Myocyte (in vitro differentiated cells): ENCODE data around the gene GSK3B. TPM values are rescaled to one million over a fixed set of nuclear protein-coding genes. Genes with fewer than 3 reads are reported as not detected.
A peak's percentile ranks its signal among the peaks of the same experiment; 100 is the strongest.

Experiments used
- DNase-seq: peaks from one replicate; pipeline ENCODE4 v3.0.0-alpha.2; 2012; ENCODE audit warnings: low read depth
- polyA plus RNA-seq: library from polyadenylated mRNA; unstranded; fragments of >200 nt; gene quantifications from one replicate; pipeline ENCODE4 v1.2.1, GENCODE V29; 2012; ENCODE audit warnings: missing spikeins
- total RNA-seq: library from RNA; depleted of rRNA; stranded (reverse); fragments of >200 nt; gene quantifications from 2 replicates; pipeline ENCODE4 v1.2.3, GENCODE V29; 2014

GSK3B gene
- 64.4 and 68.4 TPM in 2 replicates for total RNA-seq
- polyA plus RNA-seq = 28.8 TPM

DNA sequence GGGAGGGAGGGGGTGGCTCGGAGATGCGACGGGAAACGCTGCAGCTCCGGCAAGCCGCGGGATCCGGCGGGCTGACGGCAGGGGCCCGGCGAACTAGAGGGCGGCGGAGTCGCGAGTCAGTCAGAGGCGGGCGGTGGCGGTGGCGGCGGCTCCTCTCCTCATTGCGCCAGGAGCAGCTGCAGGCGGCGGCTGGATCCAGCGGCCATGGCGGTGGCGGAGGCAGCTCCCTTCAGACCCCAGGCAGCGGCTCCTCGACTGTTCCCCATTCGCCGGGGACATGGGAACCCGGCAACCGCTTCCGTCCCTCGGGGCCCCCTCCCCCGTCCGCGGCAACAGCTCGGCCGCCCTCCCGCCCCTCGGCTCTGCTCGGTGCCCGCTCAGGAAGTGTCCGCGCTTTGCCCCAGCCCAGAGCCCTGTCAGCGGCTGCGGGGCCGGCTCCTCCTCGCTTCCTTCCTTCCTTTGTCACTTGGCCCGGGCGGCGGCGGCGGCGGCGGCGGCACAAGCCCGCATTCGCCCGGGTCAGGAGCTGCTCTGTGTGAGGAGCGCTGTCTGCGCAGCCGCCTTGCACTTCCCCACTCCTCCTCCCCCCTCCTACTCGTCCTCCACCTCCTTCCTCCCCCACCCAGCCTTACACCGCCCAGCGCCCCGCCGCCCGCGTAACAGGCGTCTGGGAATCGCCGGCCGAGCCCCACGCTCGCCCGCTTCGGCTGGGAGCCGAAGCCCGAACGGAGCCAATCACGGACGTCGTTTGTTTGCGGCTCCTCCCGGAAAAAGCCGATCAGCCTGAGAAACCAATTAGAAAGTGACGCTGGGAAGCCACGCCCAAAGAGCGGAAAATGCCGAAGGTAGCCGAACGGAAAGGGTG is at the start of gene GSK3B:
Gene GSK3B, minus strand, starts transcription at position 537 of the 865 bp plus-strand sequence. CDS start 1,013 bp downstream, outside the sequence.
- DNase-seq = peak; percentile 100

DNA sequence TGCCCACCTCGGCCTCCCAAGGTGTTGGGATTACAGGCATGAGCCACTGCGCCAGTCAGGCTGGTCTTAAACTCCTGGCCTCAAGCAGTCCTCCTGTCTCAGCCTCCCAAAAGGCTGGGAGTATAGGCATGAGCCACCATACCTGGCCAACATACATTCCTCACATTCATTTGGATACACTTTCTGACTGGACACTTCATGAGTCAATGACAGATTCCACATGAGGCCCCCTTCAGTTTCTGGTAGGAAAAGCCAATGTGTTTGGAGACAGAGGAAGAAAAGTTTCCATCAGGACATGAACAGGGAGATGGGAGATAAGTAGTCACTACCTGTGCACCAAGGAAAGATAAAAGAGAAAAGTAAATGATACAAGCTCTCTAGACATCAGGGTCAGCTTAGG is 49.4 kb upstream of the GSK3B start:
- DNase-seq = no peak

DNA sequence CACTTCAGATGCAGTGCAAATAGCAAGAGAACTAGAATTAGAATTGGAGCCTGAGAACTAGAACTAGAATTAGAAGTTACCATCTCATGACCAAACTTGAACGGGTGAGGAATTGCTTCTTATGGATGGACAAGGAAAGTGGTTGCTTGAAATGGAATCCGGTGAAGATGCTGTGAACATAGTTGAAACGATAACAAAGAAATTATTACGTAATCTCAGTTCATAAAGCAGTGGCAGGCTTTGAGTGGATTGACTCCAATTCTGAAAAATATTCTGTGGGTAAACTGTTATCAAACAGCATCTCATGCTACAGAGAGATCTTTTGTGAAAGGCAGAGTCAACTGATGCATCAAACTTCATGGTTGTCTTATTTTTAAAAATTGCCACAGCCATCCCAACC is 48.0 kb upstream of the GSK3B start:
- no peak for DNase-seq

DNA sequence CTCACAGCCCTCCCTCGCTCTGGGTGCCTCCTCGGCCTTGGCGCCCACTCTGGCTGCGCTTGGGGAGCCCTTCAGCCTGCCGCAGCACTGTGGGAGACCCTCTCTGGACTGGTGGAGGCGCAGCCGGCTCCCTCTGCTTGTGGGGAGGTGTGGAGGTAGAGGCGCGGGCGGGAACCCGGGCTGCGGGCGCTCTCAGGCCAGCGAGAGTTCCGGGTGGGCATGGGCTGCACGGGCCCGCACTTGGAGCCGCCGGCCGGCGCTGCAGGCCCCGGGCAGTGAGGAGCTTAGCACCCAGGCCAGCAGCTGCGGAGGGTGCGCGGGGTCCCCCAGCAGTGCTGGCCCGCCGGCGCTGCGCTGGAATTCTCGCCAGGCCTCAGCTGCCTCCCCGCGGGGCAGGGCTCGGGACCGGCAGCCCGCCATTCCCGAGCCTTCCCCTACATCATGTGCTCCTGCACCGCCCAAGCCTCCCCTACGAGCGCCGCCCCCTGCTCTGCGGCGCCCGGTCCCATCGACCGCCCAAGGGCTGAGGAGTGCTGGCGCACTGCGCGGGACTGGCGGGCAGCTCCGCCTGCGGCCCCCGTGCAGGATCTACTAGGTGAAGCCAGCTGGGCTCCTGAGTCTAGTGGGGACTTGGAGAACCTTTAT is 46.0 kb upstream of the GSK3B start:
- DNase-seq = no peak

DNA sequence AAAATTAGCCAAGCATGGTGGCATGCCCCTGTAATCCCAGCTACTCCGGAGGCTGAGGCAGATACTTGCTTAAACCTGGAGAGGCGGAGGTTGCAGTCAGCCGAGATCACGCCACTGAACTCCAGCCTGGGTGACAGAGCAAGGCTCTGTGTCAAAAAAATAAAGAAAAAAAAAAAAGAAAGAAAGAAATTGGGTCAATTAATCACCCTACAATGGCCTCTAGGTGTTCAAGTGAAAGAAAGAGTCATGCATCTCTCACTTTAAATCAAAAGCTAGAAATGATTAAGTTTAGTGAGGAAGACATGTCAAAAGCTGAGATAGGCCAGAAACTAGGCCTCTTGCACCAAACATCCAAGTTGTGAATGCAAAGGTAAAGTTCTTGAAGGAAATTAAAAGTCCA is 44.9 kb upstream of the GSK3B start:
- no peak for DNase-seq

DNA sequence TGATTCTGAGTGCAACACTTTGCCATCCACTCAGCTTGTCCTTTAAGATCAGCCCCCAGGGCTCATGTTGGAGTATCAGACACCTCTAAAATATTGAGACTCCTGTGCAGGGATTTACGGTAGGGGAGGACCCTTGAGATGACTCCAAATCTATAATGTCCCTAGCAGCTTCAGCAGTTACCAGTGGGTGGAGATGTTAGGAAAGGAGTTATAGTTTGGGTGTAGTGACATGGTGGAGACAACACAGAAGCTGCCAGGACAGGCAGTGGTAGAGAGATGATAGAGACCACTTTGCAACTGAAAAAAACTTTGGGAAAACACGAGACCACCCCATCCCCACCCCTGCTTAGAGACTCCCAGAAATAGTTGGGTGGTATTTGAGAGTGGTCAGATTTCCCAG is 43.3 kb upstream of the GSK3B start:
- DNase-seq = no peak

DNA sequence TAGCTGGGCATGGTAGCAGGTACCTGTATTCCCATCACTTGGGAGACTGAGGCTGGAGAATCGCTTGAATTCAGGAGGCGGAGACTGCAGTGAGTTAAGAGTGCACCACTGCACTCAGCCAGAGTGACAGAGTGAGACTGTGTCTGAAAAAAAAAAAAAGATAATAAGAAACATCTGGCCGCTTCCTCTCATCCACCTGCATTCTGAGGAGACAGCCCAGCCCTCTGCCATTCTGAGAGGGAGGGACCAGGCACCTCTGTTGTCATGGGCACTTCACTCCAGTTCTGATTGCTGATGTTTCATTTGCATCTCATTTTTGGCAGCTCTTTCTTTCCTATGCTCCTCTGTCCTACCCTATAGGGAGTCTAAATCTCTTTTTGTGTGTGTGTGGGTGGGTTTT is 36.4 kb upstream of the GSK3B start:
- DNase-seq = no peak

DNA sequence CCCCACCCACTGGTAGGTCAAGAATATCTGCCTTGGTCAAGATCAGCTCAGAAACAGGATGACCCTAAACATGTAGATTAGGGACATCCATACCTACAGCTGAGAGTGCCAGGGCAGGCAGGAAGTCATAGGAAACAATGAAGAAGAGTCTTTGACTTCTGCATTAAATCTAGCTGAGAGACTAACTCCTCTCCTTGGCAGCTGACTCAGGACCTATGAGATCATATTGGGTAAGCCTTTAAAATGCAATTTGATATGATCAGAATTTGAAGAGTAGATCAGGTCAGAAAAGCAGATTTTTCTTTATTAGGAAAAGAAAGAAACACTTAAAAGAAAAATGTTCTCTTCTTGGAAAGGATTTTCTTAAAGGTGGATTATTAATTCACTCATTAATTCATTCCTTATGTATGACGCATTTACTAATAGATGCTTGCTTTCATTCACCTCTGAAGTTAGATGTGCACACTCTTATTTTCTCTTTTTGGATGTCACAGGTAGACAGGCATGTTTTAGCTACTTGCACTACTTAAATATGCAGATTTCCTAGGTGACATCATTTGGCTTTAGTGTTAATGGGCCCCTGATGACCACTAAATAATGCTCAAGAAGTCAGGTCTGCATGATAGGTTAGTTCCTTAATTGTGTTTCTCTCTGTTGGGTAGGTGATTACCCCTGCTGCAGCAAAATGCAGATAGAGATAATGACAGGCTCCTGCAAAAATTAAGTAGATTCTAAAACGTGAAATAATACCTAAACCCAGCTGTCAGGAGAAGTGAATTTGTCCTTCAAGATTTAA is 35.7 kb upstream of the GSK3B start:
- no peak for DNase-seq

DNA sequence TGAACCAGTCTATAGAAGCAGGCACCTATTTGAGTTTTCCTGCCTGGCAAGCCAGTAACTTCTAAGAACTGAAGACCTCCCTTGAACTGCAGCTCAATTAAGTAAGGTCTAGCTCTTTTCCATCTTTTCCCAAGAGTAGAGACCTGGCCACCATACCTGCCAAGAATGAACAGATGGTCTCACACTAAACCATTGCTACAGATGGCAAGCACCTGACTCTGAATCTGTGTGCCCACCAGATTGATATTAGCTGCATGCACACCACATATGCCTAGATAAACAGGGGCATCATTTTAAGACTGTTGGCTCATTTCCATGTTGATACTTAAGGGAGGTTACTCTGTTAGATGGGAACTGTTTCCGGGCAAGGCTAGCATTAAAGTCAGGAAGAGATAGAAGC is 34.8 kb upstream of the GSK3B start:
- no peak for DNase-seq

DNA sequence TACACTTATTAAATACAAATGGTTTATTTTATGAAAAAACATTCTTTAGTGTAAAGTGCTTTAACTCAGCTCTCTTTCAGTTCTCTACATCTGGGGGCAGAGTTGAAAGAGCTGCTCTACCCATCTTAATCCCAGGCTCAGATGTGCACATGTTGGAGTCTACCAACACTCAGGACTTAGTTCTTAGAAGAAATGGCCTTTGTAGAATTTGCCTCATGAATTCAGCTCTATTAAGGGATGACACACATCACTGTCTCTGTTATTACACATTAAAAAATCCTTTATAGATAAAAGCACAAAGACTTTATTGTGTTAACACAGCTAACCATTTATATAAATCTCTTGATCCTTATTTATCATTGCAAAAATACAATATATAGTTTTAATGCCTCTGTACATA is 31.7 kb upstream of the GSK3B start:
- DNase-seq = no peak

DNA sequence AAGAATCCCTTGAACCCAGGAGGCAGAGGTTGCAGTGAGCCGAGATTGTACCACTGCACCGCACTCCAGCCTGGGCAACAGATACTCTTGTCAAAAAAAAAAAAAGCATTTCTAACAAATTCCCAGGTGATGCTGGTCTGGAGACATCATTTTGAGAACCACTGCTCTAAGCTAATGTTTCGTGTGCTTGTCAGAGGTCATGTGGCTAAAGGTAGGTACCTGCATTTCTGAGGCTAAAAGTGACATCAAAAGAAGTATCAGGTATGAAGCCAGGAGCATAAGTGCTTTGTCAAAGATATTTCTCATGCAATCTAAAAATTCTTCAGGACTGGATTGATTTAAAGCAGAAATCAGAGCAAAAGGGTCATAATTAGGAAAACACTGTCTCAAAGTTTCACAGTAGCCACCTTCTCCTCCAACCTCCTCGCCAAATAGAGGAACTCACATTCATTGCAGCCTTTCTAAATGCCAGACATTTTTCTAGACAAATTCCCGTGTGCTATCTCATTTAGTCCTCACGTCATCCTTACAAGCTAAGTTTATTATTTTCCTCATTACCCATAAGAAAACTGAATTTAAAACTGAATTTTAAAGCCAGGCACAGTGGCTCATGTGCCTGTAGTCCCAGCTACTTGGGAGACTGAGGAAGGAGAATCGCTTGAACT is 25.7 kb upstream of the GSK3B start:
- DNase-seq = no peak

DNA sequence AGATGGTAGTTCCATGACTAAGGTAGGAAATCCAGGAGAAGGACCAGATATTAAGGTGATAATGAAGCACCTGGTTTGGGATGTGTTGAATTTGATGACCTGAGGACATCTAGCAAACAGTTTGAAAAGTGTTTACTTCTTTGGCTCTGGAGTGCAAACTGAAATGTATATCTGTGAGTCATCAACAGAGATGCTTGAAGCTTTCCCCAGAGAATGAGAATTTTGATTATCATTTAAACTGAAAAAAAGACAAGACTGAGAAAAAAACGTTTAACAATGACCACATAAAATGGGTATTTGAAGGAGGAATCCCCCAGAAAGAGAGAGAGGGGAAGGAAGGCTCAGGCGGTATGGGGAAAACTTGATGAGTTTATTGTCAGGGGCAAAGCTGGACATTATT is 20.7 kb upstream of the GSK3B start:
- no peak for DNase-seq

DNA sequence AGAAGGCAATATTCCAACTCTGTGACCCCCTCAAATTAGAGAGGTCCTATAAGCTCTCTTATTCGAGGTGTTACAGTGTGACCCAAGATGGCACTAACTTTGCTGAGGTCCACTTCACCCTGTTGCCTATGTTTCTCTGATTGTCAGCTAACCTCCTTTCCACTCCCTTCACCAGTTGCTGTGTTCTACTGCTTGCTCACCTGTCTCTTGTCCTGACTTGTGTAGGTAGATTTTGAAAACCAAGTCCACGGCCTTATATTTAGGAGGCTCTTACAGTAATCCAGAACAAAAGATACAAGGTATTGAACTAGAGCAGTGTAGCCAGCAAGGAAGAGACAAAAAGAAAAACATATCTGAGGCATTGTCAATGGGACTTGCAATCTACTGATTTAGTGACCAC is 20.1 kb upstream of the GSK3B start:
- DNase-seq = no peak

DNA sequence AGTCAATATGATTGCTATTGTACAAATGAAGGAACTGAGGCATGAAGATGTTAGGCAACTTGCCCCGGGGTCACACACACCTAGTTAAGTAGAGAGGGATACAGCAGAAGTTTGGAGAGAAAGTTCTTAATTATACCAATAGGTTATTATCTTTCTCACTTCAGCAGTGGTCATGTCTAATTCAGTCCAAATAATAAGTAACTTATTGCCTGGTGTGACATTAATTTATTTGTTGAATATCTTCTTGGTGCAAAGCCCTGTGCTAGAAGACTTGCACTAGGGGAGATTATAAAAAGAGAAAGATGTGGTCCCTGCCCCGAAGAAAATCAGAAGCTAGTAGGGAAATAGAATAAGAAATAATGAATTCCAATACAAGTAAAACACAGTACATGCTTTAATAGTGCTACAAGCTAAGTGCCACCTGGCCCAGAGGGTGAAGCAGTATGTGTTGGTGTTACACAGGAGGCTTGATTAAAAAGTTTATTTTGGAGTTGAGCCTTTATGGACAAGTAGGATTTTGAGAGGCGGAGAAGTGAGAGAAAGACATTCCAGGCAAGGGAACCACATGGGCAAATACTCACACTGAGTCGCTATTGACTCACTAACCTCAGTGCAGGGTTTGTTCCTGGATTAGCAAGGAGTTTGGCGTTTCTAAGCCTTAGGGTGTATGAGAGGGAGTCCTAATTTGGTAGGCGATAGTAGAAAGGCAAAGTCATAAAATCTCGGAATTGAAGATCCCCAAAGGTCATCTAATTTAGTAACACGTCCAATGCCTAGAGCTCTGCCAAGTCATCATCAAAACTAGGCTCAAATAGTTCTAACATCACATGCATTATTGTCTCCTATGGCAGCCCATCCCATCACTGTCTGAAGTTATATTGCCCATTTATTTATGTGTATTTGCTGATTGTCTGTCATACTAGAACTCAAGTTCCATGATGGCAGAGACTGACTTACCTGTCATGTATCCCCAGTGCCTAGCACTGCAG is 19.2 kb upstream of the GSK3B start:
- DNase-seq = peak; percentile 66

DNA sequence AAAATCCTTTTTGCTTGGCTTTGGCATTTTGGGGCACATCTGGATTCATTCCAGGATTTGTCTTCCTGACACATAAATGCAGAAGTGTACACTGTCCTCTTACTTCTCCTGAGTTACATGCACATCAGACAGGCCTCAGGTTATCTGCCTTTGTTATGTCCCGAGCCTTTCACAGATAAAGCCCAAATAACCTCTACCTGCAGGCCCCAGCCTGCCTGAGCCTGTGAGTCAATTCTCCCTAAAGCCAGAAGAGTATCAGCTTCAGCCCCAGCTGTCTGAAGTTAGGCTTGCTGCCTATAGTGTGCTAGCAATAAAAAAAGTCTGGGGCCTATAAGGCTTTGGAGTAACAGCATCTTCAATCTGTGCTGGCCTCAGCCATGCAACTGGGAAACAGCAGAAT is 17.7 kb upstream of the GSK3B start:
- no peak for DNase-seq

DNA sequence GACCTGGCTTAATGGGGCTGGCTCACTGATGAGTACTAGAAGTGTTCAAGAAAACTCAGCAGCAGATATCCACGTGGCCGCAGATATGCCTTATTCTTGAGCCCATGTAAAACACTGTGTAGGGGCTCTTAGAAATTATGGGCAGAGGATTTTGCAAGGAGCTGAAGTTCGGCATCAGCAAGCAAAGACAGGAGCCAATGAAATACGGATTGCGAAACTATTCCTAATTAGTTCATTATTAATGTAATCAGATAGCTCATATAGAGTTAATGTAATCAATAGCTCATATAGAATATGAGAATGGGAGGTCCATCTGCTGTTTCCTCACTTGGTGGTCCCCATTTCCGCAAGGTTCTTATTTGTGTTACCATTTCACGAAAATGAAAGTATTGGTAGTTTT is 9.0 kb upstream of the GSK3B start:
- DNase-seq = no peak

DNA sequence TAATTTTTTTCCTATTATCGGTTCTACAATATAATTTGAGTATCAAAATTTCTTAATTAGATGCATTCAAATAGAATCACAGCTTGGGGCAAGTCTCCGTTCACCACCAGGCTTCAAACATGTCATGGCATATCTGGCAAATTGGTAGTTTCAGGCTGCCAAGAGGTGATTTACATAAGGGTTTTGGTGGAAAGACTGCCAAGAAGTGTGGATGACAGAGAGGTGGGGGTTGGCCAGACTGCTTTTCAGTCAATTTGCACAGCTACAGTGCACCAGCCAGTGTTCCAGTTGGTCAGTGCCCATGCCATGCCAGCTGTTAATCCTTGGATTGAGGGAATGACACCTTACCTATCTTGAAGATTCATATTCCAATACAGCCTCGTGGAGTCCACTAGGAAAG is 8.4 kb upstream of the GSK3B start:
- DNase-seq = no peak

DNA sequence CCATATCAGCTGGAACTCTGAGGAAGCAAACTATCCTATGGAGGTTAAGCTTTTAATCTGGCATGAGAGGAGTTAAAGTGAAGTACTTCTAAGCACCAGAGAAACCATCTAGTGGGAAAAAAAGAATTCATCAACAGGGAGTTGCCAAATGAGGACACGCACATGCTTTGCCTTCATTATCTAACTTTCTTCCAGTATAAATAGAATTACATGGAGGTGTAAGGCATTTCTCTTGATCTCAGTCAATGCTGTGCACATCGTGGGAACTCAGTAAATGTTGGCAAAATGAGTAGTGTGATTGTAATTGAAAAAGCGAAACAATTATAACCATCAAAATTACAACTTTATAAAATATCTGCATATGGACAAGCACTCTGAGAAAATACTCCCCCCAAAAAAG is 8.0 kb upstream of the GSK3B start:
- DNase-seq = no peak

DNA sequence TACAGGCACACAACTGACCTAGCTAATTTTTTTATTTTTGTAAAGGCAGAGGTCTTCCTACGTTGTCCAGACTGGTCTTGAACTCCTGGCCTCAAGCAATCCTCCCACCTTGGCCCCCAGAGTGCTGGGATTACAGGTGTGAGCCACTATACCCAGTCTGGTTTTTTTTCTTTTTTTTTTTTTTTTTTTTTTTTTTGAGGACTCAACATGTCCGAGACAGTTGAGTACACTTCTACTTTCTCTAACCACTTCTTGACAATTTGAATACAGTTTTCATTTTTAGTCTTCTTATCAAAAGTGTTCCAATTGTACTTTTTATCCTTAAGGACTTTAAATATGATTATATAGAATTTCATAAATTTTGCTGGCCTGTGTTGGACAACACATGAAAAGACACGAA is 7.4 kb upstream of the GSK3B start:
- no peak for DNase-seq

DNA sequence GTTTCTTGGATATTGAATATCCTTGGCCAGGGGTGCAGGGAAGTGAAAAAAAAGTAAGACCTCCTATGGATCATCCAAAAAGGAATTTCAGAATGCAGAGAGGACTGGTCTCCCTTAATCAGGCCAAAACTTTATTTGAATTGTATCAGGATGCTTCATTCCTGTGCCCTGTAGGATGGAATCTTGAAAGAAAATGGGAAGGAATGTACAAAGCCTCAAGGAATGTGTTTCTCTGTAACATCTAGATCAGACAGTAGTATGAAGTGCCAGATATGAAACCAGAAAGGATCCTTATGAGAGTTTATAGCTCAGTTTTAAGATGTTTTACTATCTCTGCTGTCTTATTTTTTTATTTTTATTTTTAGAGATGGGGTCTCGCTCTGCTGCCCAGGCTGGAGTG is 6.5 kb upstream of the GSK3B start:
- no peak for DNase-seq
